Activated T-cell treated with anti-CD3 and anti-CD28 coated beads for 24 hours (primary cell): Measurements from ENCODE around the gene OR13C8.
"Not testable (repeated sequence)": the region's sequence is repeated elsewhere in the genome, so short reads cannot be mapped to it uniquely, and the experiment has no call there.

Experiments
- DNase-seq: peaks from one replicate; pipeline ENCODE4 v3.0.0-alpha.2; 2020; ENCODE audit warnings: low read depth

The OR13C8 gene, protein sequence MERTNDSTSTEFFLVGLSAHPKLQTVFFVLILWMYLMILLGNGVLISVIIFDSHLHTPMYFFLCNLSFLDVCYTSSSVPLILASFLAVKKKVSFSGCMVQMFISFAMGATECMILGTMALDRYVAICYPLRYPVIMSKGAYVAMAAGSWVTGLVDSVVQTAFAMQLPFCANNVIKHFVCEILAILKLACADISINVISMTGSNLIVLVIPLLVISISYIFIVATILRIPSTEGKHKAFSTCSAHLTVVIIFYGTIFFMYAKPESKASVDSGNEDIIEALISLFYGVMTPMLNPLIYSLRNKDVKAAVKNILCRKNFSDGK

DNA sequence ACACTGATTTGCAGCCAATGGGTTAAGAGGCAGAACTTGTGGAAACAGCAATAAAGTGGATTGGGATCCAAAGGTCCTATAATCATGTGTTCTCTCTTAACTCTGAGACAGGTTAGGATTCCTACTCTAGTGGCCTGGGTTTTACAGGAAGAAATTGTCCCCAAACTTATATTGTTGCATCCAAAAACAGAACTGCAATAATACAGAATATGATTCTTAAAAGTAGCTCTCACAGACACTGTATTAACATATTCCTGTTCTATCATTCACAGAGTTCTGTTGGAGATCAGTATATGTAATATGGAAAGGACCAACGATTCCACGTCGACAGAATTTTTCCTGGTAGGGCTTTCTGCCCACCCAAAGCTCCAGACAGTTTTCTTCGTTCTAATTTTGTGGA is at the start of gene OR13C8:
OR13C8 (plus strand) TSS at position 301 of the 400 bp plus-strand sequence; CDS start at position 301, 0 bp downstream.
- DNase-seq = no peak

- not testable (repeated sequence) for DNase-seq
Measured at GRCh38 chr9:104520241-104520640, 48.7 kb upstream of the OR13C8 start.

DNA sequence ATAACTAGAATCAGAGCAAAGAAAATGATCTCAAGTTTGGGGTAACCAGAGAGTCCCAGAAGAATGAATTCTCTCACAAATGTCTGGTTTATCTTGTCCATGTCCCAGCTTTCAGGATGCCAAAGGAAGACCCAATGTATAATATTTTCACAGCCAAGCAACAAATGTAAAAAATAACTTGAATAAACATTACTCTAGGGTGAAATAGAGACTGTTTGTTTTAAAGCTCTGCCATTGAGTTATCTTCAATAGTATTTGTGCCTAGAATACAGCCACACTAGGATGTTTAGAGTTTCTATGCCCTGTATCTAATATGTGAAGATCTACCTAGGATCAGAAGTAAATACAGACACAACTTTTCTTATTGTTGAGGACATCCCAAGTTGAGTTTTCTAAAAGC is 41.9 kb upstream of the OR13C8 start, which contains the start of gene OR13C4:
OR13C4 (minus strand) TSS at position 101 of the 400 bp plus-strand sequence; CDS start at position 101, 0 bp downstream.
- DNase-seq = no peak

GRCh38 chr9:104536756-104537155 is 32.2 kb upstream of the OR13C8 start, which contains the start of gene OR13C3:
Gene OR13C3 (minus strand): TSS chr9:104536856. CDS start chr9:104536723, 133 bp downstream.
- no peak for DNase-seq

DNA sequence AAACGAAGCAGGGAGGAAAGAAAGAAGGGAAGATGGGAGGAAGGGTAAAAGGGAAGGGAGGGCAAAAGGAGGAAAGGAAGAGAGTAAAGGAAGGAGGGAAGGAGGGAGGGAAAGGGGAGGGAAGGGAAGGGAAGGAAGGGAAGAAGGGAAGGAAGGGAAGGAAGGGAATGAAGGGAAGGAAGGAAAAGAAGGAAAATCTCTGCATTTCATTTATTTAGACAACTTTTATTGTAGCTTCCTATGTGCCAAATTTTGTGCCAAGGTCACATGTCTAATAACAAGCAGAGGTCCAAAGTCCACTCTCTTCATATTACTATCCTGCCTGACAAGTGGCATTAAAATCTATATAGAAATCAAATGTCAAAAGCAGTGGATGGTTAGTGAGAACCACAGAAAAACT is 29.7 kb upstream of the OR13C8 start:
- DNase-seq = no peak

- DNase-seq = no peak
Measured at GRCh38 chr9:104544644-104545043, 24.3 kb upstream of the OR13C8 start.

- DNase-seq = no peak
Measured at GRCh38 chr9:104553261-104553660, 15.7 kb upstream of the OR13C8 start.

DNA sequence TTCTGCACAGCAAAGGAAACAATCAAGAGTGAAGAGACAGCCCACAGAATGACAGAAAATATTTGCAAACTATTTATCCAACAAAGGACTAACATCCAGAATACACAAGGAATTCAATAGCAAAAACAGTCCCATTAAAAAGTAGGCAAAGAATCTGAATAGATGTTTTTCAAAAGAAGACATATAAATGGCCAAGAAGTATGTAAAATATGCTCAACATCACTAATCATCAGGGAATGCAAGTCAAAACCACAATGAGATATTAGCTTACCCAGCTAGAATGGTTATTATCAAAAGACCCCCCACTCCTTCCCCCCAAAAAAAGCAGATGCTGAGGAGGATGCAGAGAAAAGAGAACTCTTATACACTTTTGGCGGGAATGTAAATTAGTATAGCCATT is 13.4 kb upstream of the OR13C8 start:
- no peak for DNase-seq

DNA sequence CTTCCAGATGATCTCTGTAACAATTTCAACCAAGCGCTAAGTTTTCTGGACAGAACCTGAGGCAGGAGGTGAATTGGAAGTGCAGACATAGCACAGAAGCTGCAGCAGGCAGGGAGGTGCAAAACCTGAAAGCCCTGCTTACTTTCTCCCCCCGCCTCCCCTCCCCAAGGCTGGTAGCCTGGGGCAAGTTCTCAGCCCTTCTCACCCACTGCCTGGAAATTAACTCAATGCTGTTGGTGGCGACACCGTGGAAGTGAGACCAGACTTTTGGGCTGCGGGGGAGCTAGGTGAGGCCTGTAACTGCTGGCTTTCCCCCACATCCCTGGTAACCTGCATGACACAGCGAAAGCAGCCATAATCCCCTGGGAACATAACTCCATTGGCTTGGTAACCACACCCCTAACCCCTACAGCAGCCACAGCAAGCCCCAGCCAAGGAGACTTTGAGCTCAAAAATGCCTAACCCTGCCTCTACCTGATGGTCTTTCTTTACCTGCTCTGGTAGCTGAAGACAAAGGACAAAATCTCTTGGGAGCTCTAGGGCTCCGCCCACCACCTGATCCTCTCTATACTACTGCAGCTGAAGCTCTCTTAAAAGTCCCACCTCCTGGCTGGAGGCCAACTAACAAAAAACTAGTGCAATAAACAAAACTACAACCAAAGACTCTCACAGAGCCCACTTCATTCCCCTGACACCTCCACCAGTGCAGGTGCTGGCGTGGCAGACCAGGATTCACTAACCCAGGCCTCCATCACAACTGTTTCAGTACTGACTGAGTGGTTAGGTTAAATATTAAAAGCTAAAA is 11.9 kb upstream of the OR13C8 start:
- no peak for DNase-seq

- DNase-seq = no peak
Measured at GRCh38 chr9:104564358-104564757, 4.6 kb upstream of the OR13C8 start.

DNA sequence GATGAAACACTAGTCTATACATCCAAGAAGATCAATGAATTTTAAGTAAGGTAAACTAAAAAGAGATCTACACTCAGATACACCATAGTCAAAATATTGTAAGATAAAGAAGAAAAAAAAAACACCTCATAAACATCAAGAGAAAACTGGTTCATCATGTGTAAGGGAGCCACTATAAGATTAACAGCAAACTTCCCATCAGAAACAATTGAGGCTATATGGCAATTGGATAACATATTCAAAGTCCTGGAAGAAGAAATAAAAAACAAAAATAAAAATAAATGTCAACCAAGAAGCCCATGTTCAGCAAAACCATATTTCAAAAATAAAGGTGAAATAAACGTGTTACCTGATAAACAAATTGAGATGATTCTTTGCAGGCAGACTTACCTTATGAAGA is 3.6 kb downstream of the OR13C8 start:
- DNase-seq = no peak

DNA sequence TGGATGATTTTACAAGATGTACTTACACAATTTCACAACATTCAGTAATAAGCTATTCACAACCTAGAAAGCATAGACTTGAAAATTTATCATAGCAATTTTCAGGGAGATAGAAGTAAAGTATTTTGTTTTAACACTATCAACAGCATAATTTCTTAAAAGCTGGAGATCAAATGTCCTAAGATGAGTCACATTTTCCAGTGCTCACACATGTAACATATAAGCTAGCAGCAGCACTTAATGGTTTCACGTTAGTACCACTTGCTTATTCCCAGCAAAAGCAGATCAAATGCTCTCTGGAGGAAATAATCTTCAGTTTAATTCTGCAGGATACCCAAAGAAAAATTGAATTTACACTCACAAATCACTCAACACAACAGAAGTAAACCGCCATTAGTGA is 6.5 kb downstream of the OR13C8 start:
- DNase-seq = no peak

- DNase-seq = no peak
Measured at GRCh38 chr9:104577263-104577662, 8.3 kb downstream of the OR13C8 start.

DNA sequence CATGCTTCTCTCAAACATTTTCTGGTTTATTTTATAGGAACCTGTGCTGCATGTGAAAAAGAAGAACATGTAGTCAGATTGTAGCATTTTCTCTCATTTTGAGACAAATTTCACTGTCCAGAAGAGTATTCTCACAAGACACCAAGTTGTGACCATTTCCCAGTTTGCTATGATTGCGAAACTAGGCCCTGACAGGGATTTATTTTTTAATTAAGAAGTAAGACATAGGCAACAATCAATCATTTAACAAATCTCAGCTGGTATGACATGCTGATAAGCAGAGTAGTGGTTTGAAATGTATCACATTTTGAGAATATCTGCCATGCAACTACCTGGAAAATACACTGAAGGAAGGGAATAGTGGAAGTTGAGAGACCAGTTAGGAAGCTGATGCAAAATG is 11.6 kb downstream of the OR13C8 start:
- DNase-seq = no peak

- no peak for DNase-seq
Measured at GRCh38 chr9:104586496-104587180, 17.7 kb downstream of the OR13C8 start.

- DNase-seq = no peak
Measured at GRCh38 chr9:104589626-104590025, 20.7 kb downstream of the OR13C8 start.

- not testable (repeated sequence) for DNase-seq
Measured at GRCh38 chr9:104598749-104599148, 29.8 kb downstream of the OR13C8 start.

GRCh38 chr9:104599313-104599712 is 30.3 kb downstream of the OR13C8 start, which contains the start of gene OR13C5:
Gene OR13C5 (minus strand): TSS chr9:104599413. CDS start chr9:104599413, 0 bp downstream.
- DNase-seq = not testable (repeated sequence)

DNA sequence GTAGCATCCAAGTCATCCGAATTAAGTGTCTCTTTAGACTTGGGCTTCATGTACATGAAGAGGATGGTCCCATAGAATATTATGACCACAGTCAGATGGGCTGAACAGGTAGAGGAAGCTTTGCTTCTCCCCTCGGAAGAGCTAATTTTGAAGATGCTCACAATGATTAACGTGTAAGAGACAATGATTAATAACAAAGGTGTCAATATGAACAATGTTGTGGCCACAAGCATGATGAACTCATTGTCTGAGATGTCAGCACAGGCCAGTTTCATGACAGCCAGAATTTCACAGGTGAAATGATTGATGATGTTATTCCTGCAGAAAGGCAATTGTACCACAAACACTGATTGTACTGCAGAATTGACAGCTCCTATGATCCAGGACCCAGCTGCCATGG is 35.8 kb downstream of the OR13C8 start:
- no peak for DNase-seq

GRCh38 chr9:104605527-104605926 is 36.6 kb downstream of the OR13C8 start, which contains the start of gene OR13C2:
Gene OR13C2 (minus strand): TSS chr9:104605627. CDS start chr9:104605627, 0 bp downstream.
- DNase-seq = not testable (repeated sequence)

DNA sequence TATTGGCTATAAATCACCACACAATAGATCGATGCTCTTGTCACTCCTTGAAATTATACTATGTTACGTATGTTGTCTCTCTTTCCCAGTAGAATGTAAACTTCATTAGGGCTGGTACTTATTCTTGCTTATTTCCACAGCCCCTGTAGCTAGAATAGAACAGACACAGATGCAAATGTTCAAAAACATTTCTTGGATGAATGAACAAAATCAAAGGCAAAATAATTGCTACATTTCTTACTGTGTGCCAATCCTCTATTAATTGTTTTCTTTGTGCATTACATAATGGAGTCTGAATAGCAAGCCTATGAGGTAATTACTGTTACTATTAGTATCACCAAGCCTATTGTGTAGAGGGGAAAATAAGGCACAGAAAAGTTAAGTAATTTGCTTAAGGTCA is 37.2 kb downstream of the OR13C8 start:
- no peak for DNase-seq

GRCh38 chr9:104608336-104608735 is 39.4 kb downstream of the OR13C8 start:
- DNase-seq = no peak
